HepG2 (cell line): ENCODE measurements around the gene ARFGAP1. TPM values are rescaled to one million over a fixed set of nuclear protein-coding genes. Genes with fewer than 3 reads are reported as not detected.
A peak's percentile ranks its signal among the peaks of the same experiment; 100 is the strongest.

ENCODE experiments used
- BCL3 ChIP-seq: sonication (generic); formaldehyde crosslinking; IDR thresholded peaks from 2 replicates; pipeline ENCODE4 v1.5.1; 2020; ENCODE audit warnings: mild to moderate bottlenecking, missing genetic modification reagents, moderate library complexity
- BORCS8-MEF2B ChIP-seq: sonication (generic); formaldehyde crosslinking; IDR thresholded peaks from 2 replicates; pipeline ENCODE4 v1.8.0; 2022; ENCODE audit warnings: mild to moderate bottlenecking, missing genetic modification reagents
- EP300 ChIP-seq, 3 experiments: sonication (generic) in 1 of 3; formaldehyde crosslinking in 1 of 3; IDR thresholded peaks; 2 replicates each; pipeline versions ENCODE4 v1.5.1 to v1.6.1; 2011 to 2020; ENCODE audit warnings: low read depth in 2 of 3, low read length in 2 of 3, borderline replicate concordance in 1 of 3, improper control_type of control experiment in 1 of 3, mild to moderate bottlenecking in 1 of 3, missing genetic modification reagents in 1 of 3, moderate library complexity in 1 of 3
- ERF ChIP-seq: IDR thresholded peaks from 2 replicates; pipeline ENCODE4 v1.6.1; 2018; ENCODE audit warnings: missing biosample characterization, missing genetic modification reagents
- ETV5 ChIP-seq: IDR thresholded peaks from 2 replicates; pipeline ENCODE4 v1.6.1; 2018; ENCODE audit warnings: missing biosample characterization, missing genetic modification reagents, inconsistent platforms, borderline replicate concordance
- HES4 ChIP-seq: sonication (generic); formaldehyde crosslinking; IDR thresholded peaks from 2 replicates; pipeline ENCODE4 v1.9.0; 2021; ENCODE audit warnings: mild to moderate bottlenecking, missing genetic modification reagents, borderline replicate concordance
- IKZF1 ChIP-seq: fragments of 450-650 bp; IDR thresholded peaks from 2 replicates; pipeline ENCODE4 v1.7.1; 2016
- IRF1 ChIP-seq: sonication (generic); formaldehyde crosslinking; IDR thresholded peaks from 2 replicates; pipeline ENCODE4 v1.4.0; 2020; ENCODE audit warnings: low read depth, mild to moderate bottlenecking, missing genetic modification reagents
- KDM5B ChIP-seq: sonication (generic); formaldehyde crosslinking; IDR thresholded peaks from 2 replicates; pipeline ENCODE4 v1.4.0; 2020; ENCODE audit warnings: missing genetic modification reagents, mild to moderate bottlenecking, borderline replicate concordance
- MIER2 ChIP-seq: IDR thresholded peaks from 2 replicates; pipeline ENCODE4 v1.6.1; 2016; ENCODE audit warnings: missing biosample characterization, missing genetic modification reagents
- NBN ChIP-seq: fragments of 450-650 bp; conservative IDR thresholded peaks from 2 replicates; pipeline ENCODE4 v1.6.1; 2017
- NR3C1 ChIP-seq: sonication (generic); formaldehyde crosslinking; IDR thresholded peaks from 2 replicates; pipeline ENCODE4 v1.4.0; 2020; ENCODE audit warnings: missing genetic modification reagents
- PHF20 ChIP-seq: sonication (generic); formaldehyde crosslinking; IDR thresholded peaks from 2 replicates; pipeline ENCODE4 v1.5.0; 2020; ENCODE audit warnings: mild to moderate bottlenecking, missing genetic modification reagents
- SMAD1 ChIP-seq: sonication (generic); formaldehyde crosslinking; IDR thresholded peaks from 2 replicates; pipeline ENCODE4 v1.4.0; 2020; ENCODE audit warnings: missing genetic modification reagents, low read depth, mild to moderate bottlenecking, borderline replicate concordance
- ZBED4 ChIP-seq: sonication (generic); formaldehyde crosslinking; IDR thresholded peaks from 2 replicates; pipeline ENCODE4 v1.4.0; 2020; ENCODE audit warnings: missing genetic modification reagents, borderline replicate concordance
- ZNF274 ChIP-seq: sonication (generic); formaldehyde crosslinking; IDR thresholded peaks from 2 replicates; pipeline ENCODE4 v1.5.1; 2020; ENCODE audit warnings: mild to moderate bottlenecking, missing genetic modification reagents
- ZNF576 ChIP-seq: sonication (generic); formaldehyde crosslinking; IDR thresholded peaks from 2 replicates; pipeline ENCODE4 v1.4.0; 2020; ENCODE audit warnings: mild to moderate bottlenecking, missing genetic modification reagents
- ZNF615 ChIP-seq: sonication (generic); formaldehyde crosslinking; IDR thresholded peaks from 2 replicates; pipeline ENCODE4 v1.5.0; 2020; ENCODE audit warnings: mild to moderate bottlenecking, missing genetic modification reagents, borderline replicate concordance
- ZNF747 ChIP-seq: sonication (generic); formaldehyde crosslinking; IDR thresholded peaks from 2 replicates; pipeline ENCODE4 v1.8.1; 2023; ENCODE audit warnings: missing genetic modification reagents, mild to moderate bottlenecking, borderline replicate concordance
- ZNF839 ChIP-seq: sonication (generic); formaldehyde crosslinking; IDR thresholded peaks from 2 replicates; pipeline ENCODE4 v1.4.0; 2020; ENCODE audit warnings: missing genetic modification reagents, mild to moderate bottlenecking, borderline replicate concordance
- ZZZ3 ChIP-seq: sonication (generic); formaldehyde crosslinking; IDR thresholded peaks from 2 replicates; pipeline ENCODE4 v1.4.0; 2020; ENCODE audit warnings: missing genetic modification reagents, mild to moderate bottlenecking, borderline replicate concordance
- polyA plus RNA-seq, 8 experiments: library from polyadenylated mRNA; depleted of rRNA in 3 of 8; stranded (reverse) in 7 of 8; unstranded in 1 of 8; fragments of >200 nt; fragmentation: Illumina TruSeq in 4 of 8; extraction: Trizol in 4 of 8; gene quantifications; 2 replicates each; pipeline versions ENCODE4 v1.2.1 to v1.2.3, GENCODE V29; 2011 to 2016; ENCODE audit warnings: low read depth in 4 of 8, missing spikeins in 1 of 8, mixed read lengths in 1 of 8; ENCODE audit not compliant: insufficient read depth in 1 of 8
- total RNA-seq, 5 experiments: library from RNA; depleted of rRNA; stranded (reverse); fragments of >200 nt; fragmentation: Illumina TruSeq; extraction: Trizol; gene quantifications; 2 replicates each; pipeline ENCODE4 v1.2.3, GENCODE V29; 2016; ENCODE audit warnings: low read depth in 1 of 5

ARFGAP1 gene
- total and polyA plus RNA-seq, 2 of the 13 experiments (the other 11 are each of a cell fraction or from before 2014, with no cell fraction given): 132 TPM

GRCh38 chr20:63223121-63223825 lies 49.3 kb upstream of the ARFGAP1 start (continued):
- TF ChIP-seq ZNF839 (CRISPR knock-in tag) (peak; percentile 32; the same call in 1 of the 2 replicates), NBN (no peak), ZNF747 (0 out of 2 replicates have a peak, but pooled peaks have one; percentile 54), ERF (CRISPR knock-in tag) (peak; percentile 27; the same call in 1 of the 2 replicates), NR3C1 (CRISPR knock-in tag) (no peak), HES4 (CRISPR knock-in tag) (no peak), IKZF1 (no peak), ZZZ3 (CRISPR knock-in tag) (no peak), ZNF576 (CRISPR knock-in tag) (no peak), EP300 (IDR thresholded peaks at IDR 0.05; ENCODE audit: low read depth in 2 of 2, low read length in 2 of 2) (no peak), EP300 (CRISPR knock-in tag; IDR thresholded peaks at IDR 0.05; ENCODE audit: borderline replicate concordance) (0 out of 2 replicates have a peak, but pooled peaks have one; percentile 24), BCL3 (peak; percentile 62; the same call in 1 of the 2 replicates), ETV5 (0 out of 2 replicates have a peak, but pooled peaks have one; percentile 13), KDM5B (CRISPR knock-in tag) (peak; percentile 35; the same call in 1 of the 2 replicates), MIER2 (CRISPR knock-in tag) (0 out of 2 replicates have a peak, but pooled peaks have one; percentile 25), IRF1 (CRISPR knock-in tag) (no peak), ZNF274 (CRISPR knock-in tag) (no peak), BORCS8-MEF2B (CRISPR knock-in tag) (0 out of 2 replicates have a peak, but pooled peaks have one; percentile 23), ZNF615 (CRISPR knock-in tag) (no peak), PHF20 (no peak), ZBED4 (CRISPR knock-in tag) (0 out of 2 replicates have a peak, but pooled peaks have one; percentile 26), SMAD1 (0 out of 2 replicates have a peak, but pooled peaks have one; percentile 26)
